ENCODE data around the gene CFAP20DC.
"Not testable (repeated sequence)": the region's sequence is repeated elsewhere in the genome, so short reads cannot be mapped to it uniquely, and the experiment has no call there.

GRCh38 chr3:58695284-58695683 lies 354.5 kb downstream of the CFAP20DC start:
- TF ChIP-seq, protein P1, sequence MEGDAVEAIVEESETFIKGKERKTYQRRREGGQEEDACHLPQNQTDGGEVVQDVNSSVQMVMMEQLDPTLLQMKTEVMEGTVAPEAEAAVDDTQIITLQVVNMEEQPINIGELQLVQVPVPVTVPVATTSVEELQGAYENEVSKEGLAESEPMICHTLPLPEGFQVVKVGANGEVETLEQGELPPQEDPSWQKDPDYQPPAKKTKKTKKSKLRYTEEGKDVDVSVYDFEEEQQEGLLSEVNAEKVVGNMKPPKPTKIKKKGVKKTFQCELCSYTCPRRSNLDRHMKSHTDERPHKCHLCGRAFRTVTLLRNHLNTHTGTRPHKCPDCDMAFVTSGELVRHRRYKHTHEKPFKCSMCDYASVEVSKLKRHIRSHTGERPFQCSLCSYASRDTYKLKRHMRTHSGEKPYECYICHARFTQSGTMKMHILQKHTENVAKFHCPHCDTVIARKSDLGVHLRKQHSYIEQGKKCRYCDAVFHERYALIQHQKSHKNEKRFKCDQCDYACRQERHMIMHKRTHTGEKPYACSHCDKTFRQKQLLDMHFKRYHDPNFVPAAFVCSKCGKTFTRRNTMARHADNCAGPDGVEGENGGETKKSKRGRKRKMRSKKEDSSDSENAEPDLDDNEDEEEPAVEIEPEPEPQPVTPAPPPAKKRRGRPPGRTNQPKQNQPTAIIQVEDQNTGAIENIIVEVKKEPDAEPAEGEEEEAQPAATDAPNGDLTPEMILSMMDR (conservative IDR thresholded peaks at IDR 0.05; ENCODE audit: low read length): not testable (repeated sequence)
- not testable (repeated sequence) for TF ChIP-seq EZH2phosphoT487 (IDR thresholded peaks at IDR 0.05; ENCODE audit: borderline replicate concordance, low read depth, low read length)
